BE2C (cell line): ENCODE data around the gene DLG3.

Source experiments
- DNase-seq: peaks from one replicate; pipeline ENCODE4 v3.0.0-alpha.2; 2020
- H3K27me3 ChIP-seq: fragments of 250-450 bp; sonication (Bioruptor Pico); 2 replicates; pipeline ENCODE4 v1.5.1; 2020; ENCODE audit warnings: mild to moderate bottlenecking
- H3K36me3 ChIP-seq: fragments of 250-450 bp; sonication (Bioruptor Pico); 2 replicates; pipeline ENCODE4 v1.5.1; 2020; ENCODE audit warnings: mild to moderate bottlenecking
- H3K4me1 ChIP-seq: fragments of 250-450 bp; sonication (Bioruptor Pico); 2 replicates; pipeline ENCODE4 v1.5.1; 2020
- H3K4me3 ChIP-seq: 2 replicates; pipeline ENCODE4 v1.5.1; 2011; ENCODE audit warnings: low read depth, low read length
- H3K9me3 ChIP-seq: fragments of 250-450 bp; sonication (Bioruptor Pico); 2 replicates; pipeline ENCODE4 v1.5.1; 2020
- CTCF ChIP-seq: IDR thresholded peaks from 2 replicates; pipeline ENCODE4 v1.5.1; 2012; ENCODE audit warnings: mild to moderate bottlenecking, low read depth, low read length

Gene DLG3

DNA sequence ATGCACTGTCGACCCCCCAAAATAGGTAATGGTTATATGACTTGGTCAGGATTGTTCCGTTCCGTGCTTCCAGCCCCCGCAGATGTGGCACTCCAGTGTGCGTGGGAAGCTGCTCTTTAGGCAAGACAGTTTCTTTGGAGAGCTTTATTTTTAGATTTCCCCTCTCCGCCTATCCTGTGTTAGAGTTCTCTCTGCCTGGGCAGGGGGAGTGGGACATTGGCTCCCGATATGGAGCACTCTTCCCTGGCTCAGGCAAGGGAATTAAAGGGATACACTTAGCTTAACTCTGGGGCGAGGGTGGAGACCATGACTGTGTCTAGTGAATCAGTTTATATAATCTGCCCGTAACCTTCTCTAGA, 36.0 kb downstream of the DLG3 start:
- H3K36me3 ChIP-seq: no peaks in the 10 kb centered on the region
- no peak overlapping the region for H3K4me3 ChIP-seq
- no peaks in the 10 kb centered on the region for H3K27me3 ChIP-seq
- DNase-seq: no peak
- no peaks in the 10 kb centered on the region for H3K4me1 ChIP-seq
- H3K9me3 ChIP-seq: no peaks in the 10 kb centered on the region
- TF ChIP-seq CTCF: no peak

GRCh38 chrX:70481471-70482270, 37.0 kb downstream of the DLG3 start:
- no peaks in the 10 kb centered on the region for H3K27me3 ChIP-seq
- DNase-seq: no peak
- no peaks in the 10 kb centered on the region for H3K36me3 ChIP-seq
- no peak overlapping the region for H3K4me3 ChIP-seq
- TF ChIP-seq CTCF: no peak
- H3K4me1 ChIP-seq: no peaks in the 10 kb centered on the region
- no peaks in the 10 kb centered on the region for H3K9me3 ChIP-seq

DNA sequence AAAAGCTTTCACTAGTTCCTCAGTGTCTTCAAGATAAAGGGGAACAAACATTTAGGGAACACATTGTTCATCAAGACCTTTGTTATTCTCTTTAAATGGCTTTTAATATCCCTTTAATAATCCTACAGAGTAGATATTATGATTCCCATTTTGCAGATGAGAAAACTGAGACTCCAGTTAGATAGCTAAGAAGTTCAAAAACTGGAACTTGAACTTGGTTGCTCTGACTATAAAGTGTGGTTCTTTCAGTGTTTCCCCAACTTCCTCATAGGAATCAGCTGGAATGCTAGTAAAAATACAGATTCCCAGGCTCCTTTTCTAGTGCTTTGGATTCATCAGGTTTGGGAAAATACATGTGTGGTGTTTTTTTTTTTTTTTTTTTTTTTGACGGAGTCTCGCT, 37.7 kb downstream of the DLG3 start:
- Histone ChIP-seq H3K27me3 (no peaks in the 10 kb centered on the region), H3K4me3 (no peak overlapping the region), H3K4me1 (no peaks in the 10 kb centered on the region), H3K36me3 (no peaks in the 10 kb centered on the region), H3K9me3 (no peaks in the 10 kb centered on the region)
- no peak for DNase-seq
- TF ChIP-seq CTCF: no peak

GRCh38 chrX:70485466-70485865, 40.8 kb downstream of the DLG3 start:
- Histone ChIP-seq H3K27me3 (no peaks in the 10 kb centered on the region), H3K9me3 (no peaks in the 10 kb centered on the region), H3K36me3 (no peaks in the 10 kb centered on the region), H3K4me1 (no peaks in the 10 kb centered on the region), H3K4me3 (no peak overlapping the region)
- DNase-seq: no peak
- no peak for TF ChIP-seq CTCF

GRCh38 chrX:70488856-70489255, 44.2 kb downstream of the DLG3 start:
- no peaks in the 10 kb centered on the region for H3K9me3 ChIP-seq
- H3K36me3 ChIP-seq: no peaks in the 10 kb centered on the region
- TF ChIP-seq CTCF: no peak
- H3K4me3 ChIP-seq: no peak overlapping the region
- no peaks in the 10 kb centered on the region for H3K4me1 ChIP-seq
- no peaks in the 10 kb centered on the region for H3K27me3 ChIP-seq
- no peak for DNase-seq

DNA sequence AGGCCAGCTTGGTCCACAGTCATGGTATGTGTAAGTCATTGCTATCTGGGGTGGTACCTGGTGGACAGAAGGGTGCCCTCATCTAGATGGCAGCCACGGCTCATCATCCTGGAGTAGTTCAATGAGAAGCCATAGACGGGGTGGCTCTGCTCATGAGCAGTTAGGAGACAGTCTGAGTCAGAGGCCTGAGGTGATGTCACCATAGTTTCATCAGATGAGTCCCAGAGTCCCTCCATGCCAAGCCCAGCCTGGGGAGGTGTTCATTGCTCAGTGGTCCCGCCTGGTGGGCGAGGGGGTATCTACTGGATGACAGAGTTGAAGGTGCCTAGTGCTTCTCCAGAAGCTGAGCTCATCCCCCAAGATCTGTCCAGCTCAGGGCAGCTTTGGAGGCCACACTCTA, 49.8 kb downstream of the DLG3 start:
- H3K9me3 ChIP-seq: no peaks in the 10 kb centered on the region
- H3K4me1 ChIP-seq: no peaks in the 10 kb centered on the region
- DNase-seq: no peak
- H3K36me3 ChIP-seq: no peaks in the 10 kb centered on the region
- H3K4me3 ChIP-seq: no peak overlapping the region
- H3K27me3 ChIP-seq: no peaks in the 10 kb centered on the region
- no peak for TF ChIP-seq CTCF
